AG10803 (cell line): ENCODE data around the gene FBXO42.
"Not testable (repeated sequence)": the region's sequence is repeated elsewhere in the genome, so short reads cannot be mapped to it uniquely, and the experiment has no call there.

ENCODE experiments used
- DNase-seq: peaks from one replicate; pipeline ENCODE4 v3.0.0; 2010; ENCODE audit warnings: low read depth
- H3K4me3 ChIP-seq: 2 replicates; pipeline ENCODE4 v1.5.1; 2011; ENCODE audit warnings: mild to moderate bottlenecking, low read length, control low read depth
- TF ChIP-seq, protein P1 (sequence below): conservative IDR thresholded peaks from 2 replicates; pipeline ENCODE4 v1.5.1; 2011; ENCODE audit warnings: mild to moderate bottlenecking, low read length, control low read depth, inconsistent platforms

The FBXO42 gene

DNA sequence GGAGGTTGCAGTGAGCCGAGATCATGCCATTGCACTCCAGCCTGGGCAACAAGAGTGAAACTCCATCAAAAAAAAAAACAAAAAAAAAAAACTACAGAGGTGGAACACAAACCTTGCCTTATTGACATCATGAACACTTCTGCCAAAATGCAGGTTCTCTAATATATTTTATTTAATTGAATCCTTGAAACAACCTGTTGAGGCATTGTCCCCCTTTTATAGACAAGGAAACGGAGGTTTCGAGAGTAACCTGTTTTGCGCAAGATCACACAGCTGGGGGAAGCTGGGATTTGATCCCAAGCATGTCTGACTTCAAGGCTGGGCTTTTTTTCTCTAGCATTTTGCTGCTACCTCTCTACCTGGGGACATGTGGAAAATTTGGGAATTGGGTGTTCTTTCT is 17.5 kb upstream of the FBXO42 start:
- H3K4me3 ChIP-seq: no peak overlapping the region
- TF ChIP-seq, protein P1, sequence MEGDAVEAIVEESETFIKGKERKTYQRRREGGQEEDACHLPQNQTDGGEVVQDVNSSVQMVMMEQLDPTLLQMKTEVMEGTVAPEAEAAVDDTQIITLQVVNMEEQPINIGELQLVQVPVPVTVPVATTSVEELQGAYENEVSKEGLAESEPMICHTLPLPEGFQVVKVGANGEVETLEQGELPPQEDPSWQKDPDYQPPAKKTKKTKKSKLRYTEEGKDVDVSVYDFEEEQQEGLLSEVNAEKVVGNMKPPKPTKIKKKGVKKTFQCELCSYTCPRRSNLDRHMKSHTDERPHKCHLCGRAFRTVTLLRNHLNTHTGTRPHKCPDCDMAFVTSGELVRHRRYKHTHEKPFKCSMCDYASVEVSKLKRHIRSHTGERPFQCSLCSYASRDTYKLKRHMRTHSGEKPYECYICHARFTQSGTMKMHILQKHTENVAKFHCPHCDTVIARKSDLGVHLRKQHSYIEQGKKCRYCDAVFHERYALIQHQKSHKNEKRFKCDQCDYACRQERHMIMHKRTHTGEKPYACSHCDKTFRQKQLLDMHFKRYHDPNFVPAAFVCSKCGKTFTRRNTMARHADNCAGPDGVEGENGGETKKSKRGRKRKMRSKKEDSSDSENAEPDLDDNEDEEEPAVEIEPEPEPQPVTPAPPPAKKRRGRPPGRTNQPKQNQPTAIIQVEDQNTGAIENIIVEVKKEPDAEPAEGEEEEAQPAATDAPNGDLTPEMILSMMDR: no peak
- no peak for DNase-seq

DNA sequence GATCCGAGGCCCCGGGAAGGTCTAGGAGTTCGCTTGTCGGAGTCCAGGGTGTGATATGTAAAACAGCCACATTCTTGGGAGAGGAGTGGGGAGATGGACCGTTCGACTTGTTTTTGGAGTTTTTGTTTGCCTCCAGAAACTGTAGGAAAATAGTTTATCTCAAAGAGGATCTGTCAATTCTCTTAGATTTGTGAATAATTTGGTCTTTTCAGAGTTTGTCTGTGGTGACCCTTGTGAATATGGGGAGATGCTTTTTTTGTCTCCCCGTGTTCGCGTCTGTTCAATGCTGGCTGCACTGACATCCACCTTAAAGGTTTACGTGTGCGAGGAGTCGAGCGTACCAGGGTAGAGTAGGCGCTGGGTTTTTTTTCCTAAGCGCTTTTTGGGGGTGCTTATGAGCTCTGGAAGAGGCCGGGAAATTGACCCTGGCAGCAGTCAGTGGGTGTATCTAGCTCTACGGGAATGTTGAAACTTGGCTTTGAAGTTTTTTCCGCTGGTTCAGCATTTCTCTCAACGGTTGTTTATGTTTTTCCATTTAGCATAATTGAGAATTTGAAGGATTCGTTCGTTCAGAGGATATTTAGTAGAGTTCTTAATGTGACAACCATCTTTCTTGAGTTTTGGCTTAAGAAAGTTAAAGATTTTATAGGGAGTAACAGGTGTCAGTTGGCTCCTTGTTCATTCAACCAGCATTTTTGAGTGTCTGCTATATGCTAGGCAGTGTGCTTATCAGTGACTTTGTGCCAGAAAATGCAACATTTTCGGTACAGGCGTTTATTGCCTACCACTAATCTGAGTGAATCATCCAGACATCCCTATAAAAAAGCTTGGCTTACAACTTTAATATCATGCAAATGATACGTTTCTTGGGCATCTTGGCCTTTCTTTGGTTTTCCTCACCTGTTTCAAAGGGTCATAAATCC is 15.9 kb upstream of the FBXO42 start:
- H3K4me3 ChIP-seq: peak overlapping the region; percentile 92
- peak; percentile 34 for DNase-seq
- TF ChIP-seq, protein P1: no peak

DNA sequence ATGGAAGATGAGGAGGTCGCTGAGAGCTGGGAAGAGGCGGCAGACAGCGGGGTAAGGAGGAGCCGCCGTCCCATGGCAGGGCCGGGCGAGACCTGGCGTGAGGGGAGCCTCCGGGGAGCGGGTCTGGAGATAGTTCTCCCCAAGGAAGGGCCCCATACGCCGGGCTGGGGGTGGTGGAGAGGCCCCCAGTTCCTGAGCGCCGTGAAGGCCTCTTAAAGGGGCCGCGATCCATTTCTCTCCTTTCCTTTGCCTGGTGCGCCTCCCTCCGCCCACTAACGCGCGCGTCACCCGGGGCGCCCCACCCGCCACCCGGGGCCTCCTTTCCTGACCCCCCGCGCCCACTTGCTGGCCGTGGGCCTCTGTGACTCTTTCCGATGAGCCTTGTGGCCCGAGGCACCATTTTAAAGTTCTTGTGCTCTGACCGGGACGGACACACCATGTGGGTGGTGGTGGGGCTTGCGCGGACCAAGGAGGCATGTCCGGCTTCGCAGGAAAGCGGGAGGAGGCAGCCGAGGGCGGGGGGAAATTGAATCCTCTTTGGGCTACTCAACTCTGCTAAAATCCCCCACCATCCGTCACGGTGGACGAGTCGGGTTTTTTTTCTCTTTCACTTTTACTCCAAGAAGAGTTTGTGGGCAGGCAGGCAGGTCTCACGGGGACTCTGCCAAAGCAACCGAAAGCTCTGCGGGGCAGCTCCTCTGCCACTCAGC is 15.1 kb upstream of the FBXO42 start:
- TF ChIP-seq, protein P1: peak; percentile 5; the same call in 1 of the 2 replicates
- peak overlapping the region; percentile 92 for H3K4me3 ChIP-seq
- DNase-seq: peak; percentile 89

DNA sequence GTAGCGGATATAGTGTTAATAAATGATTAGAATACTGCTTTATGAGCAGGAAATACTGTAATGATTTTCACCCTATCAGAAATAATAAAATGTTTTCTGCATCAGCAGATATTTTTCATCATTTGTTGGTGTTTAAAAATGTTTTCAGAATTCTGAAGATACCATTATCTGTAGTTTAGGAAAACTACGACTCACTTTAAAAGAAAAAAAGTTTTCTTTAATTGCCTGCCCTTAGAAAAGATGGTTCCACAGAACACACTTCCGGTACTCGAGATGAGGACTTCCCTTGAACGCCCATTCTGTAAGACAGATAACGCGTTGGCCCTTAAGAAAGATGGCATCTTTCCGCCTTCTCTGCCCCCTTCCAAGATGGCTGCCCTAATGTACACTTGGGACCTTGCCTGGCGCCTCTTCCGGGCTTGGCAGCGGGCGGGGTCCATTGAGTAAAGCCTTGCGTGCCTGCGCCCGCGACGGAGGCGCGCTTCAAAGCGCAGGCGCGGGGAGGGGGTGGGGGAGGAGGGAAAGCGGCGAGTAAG is 14.5 kb upstream of the FBXO42 start, which contains the start of gene SZRD1:
Gene SZRD1, plus strand, starts transcription at position 521 of the 536 bp plus-strand sequence. CDS start 16 bp downstream, outside the sequence.
- H3K4me3 ChIP-seq: peak within 1 kb of the TSS; percentile 92
- peak; percentile 99 for DNase-seq
- TF ChIP-seq, protein P1: no peak

DNA sequence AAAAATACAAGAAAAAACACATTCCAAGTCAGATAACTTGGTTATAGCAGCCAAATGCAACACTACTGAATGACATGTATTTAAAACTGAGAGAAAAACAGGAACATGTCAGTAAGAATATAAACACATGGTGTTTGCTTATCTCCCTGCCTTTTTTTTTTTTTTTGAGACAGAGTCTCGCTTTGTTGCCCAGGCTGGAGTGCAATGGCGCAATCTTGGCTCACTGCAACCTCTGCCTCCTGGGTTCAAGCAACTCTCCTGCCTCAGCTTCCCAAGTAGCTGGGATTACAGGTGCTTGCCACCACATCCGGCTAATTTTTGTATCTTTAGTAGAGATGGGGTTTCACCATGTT is 12.8 kb upstream of the FBXO42 start:
- H3K4me3 ChIP-seq: not testable (repeated sequence)
- DNase-seq: peak; percentile 87

DNA sequence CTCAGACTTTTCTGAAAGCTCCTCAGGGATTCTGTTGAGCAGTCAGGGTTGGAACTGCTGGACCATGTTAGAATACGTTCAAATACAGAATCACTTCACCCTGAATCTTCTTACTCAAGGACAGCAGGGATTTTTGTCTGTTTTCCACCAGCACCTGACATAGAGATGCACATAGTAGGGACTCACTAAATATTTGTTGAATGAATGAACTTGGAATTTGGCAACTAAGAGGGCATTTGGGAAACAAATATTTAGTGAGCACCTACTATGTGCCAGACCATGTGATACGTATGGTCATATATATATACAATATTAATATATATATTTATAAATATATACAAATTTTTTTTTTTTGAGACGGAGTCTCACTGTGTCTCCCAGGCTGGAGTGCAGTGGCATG is 4.6 kb upstream of the FBXO42 start:
- TF ChIP-seq, protein P1: no peak
- no peak for DNase-seq
- H3K4me3 ChIP-seq: no peak overlapping the region

DNA sequence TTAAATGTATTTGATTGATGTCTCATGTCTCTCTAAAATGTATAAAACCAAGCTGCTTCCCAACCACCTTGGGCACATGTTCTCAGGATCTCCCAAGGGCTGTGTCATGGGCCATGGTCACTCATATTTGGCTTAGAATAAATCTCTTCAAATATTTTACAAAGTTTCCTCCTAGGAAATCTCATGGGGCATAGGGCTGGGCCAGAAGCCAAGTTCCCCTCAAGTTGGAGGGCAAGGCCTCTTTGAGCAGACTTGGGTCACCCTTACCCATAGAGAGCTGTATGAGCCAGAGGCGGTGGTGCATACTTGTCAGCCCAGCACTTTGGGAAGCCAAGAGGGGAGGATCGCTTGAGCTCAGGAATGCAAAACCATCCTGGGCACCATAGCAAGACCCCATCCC is 2.3 kb upstream of the FBXO42 start:
- TF ChIP-seq, protein P1: no peak

More for the DNA sequence above, 2.3 kb upstream of the FBXO42 start:
- H3K4me3 ChIP-seq: no peak overlapping the region
- no peak for DNase-seq
